GM21825 (cell line): ENCODE measurements around the gene FAM156B.
"Not testable (repeated sequence)": the region's sequence is repeated elsewhere in the genome, so short reads cannot be mapped to it uniquely, and the experiment has no call there.

Source experiments
- ATAC-seq: cut with Tn5 transposase; IDR thresholded peaks from one replicate; pipeline ENCODE4 v1.9.1; 2021; ENCODE audit warnings: mild to moderate bottlenecking, moderate library complexity; ENCODE audit not compliant: unreplicated experiment

The FAM156B gene

GRCh38 chrX:52896855-52897709 is at the start of gene FAM156B:
TSS of gene FAM156B (plus strand) at chrX:52897330. CDS start at chrX:52907226, 9,896 bp downstream.
- ATAC-seq: peak; percentile 68

- no peak for ATAC-seq
Observed at GRCh38 chrX:52852110-52852860, 44.8 kb upstream of the FAM156B start.

- ATAC-seq: not testable (repeated sequence)
Observed at GRCh38 chrX:52856991-52857525, 40.1 kb upstream of the FAM156B start.

- no peak for ATAC-seq
Observed at GRCh38 chrX:52865343-52865998, 31.7 kb upstream of the FAM156B start.

- ATAC-seq: no peak
Observed at GRCh38 chrX:52867610-52868348, 29.4 kb upstream of the FAM156B start, which contains the start of gene XAGE3. TSS of gene XAGE3 (minus strand) at chrX:52868083. CDS start at chrX:52867133, 950 bp downstream.

- ATAC-seq: no peak
Observed at GRCh38 chrX:52870046-52870445, 27.1 kb upstream of the FAM156B start.

GRCh38 chrX:52873825-52874224 is 23.3 kb upstream of the FAM156B start:
- not testable (repeated sequence) for ATAC-seq

GRCh38 chrX:52874661-52875060 is 22.5 kb upstream of the FAM156B start:
- no peak for ATAC-seq

GRCh38 chrX:52875436-52875835 is 21.7 kb upstream of the FAM156B start:
- not testable (repeated sequence) for ATAC-seq

GRCh38 chrX:52876386-52876785 is 20.7 kb upstream of the FAM156B start:
- not testable (repeated sequence) for ATAC-seq

- not testable (repeated sequence) for ATAC-seq
Observed at GRCh38 chrX:52887459-52887858, 9.7 kb upstream of the FAM156B start.

GRCh38 chrX:52888090-52888489 is 9.0 kb upstream of the FAM156B start:
- not testable (repeated sequence) for ATAC-seq

- ATAC-seq: peak; percentile 28
Observed at GRCh38 chrX:52896438-52896837, 692 bp upstream of the FAM156B start.

GRCh38 chrX:52905531-52905930 is 8.4 kb downstream of the FAM156B start:
- ATAC-seq: not testable (repeated sequence)

GRCh38 chrX:52906072-52906471 is 8.9 kb downstream of the FAM156B start:
- ATAC-seq: not testable (repeated sequence)

GRCh38 chrX:52907137-52907536 is 10.0 kb downstream of the FAM156B start:
- not testable (repeated sequence) for ATAC-seq

- not testable (repeated sequence) for ATAC-seq
Observed at GRCh38 chrX:52907900-52908299, 10.8 kb downstream of the FAM156B start.

GRCh38 chrX:52909313-52909969 is 12.3 kb downstream of the FAM156B start:
- ATAC-seq: not testable (repeated sequence)

GRCh38 chrX:52913681-52914080 is 16.6 kb downstream of the FAM156B start:
- ATAC-seq: not testable (repeated sequence)

GRCh38 chrX:52914704-52915103 is 17.6 kb downstream of the FAM156B start:
- not testable (repeated sequence) for ATAC-seq
